HTERT RPE-1 (cell line): ENCODE data around the gene GJA3.
"Not testable (repeated sequence)": the region's sequence is repeated elsewhere in the genome, so short reads cannot be mapped to it uniquely, and the experiment has no call there.

Experiments
- in situ Hi-C: fragments of 300-500 bp; cut with MboI; formaldehyde crosslinking; loops from 4 replicates; pipeline ENCODE4 v1.14.3; 2020; ENCODE audit warnings: low sequenced_read_pairs

GJA3 gene

GRCh38 chr13:20182231-20182846 lies 21.5 kb upstream of the GJA3 start:
- in situ Hi-C loops: no loop called here

DNA sequence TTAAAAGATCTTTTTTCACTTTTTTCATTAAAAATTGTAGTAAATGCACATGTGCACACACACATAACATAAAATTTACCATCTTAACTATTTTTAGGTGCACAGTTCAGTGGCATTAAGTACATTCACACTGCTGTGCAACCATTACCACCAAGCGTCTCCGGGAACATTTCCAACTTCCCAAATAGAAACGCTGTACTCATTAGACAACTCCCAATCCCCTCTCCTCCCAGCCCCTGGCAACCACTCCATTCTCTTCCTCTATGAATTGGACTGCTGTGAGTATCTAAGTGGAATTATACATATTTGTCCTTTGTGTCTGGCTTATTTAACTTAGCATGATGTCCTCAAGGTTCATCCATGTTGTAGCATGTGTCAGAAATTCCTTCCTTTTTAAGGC lies 20.3 kb upstream of the GJA3 start:
- in situ Hi-C loops: no loop called here

DNA sequence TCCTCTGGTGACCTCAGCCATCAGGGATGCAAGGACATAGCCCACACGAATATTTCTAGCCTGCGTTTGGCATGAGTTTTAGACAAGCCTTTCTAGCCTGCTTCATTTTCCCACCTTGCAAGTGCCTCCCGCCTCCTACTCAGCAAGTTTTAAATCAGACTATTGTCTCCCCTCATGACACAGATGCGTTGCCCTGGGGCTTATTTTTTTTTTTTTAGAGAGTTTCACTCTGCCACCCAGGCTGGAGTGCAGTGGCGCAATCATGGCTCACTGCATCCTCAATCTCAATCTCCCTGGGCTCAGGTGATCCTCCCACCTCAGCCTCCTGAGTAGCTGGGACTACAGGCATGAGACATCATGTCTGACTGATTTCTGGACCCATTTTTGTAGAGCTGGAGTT lies 17.3 kb upstream of the GJA3 start:
- in situ Hi-C loops: no loop called here

- in situ Hi-C loops: no loop called here
Measured at GRCh38 chr13:20177049-20177831, 16.4 kb upstream of the GJA3 start.

DNA sequence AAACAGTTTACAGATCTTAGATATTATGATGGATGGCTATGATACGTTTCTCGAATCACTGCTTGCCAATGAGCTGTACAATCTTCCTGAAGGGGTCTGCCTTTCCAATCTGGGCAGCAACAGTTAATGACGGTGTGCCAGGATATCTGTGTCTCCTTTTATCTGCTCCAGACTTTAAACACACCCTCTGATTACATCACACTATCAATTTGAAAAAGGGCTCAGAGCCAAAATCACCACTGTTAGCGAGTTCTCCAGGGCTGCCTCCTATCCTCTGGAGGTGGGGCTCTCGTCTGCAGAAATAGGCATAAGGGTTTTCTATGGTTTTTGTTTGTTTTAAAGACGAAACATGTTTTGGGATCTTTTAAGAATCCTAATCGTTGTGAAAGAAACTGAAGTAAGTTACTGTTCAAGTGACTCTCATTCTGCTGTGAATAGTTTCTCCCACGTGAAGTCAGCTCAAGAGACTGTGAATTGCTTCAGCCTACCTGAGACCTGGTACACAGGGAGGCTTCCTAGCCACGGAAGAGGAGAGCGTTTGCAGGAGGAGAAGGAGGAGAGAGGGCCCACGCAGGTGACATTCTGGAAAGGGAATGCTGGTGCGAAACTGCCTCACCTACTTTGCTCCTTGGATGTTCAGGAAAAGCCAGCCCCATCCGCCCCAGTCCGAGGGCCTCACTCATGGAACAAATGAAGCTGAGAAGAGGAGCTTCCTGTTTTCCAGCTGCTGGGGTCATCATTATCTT lies 15.2 kb upstream of the GJA3 start:
- in situ Hi-C loops: no loop called here

DNA sequence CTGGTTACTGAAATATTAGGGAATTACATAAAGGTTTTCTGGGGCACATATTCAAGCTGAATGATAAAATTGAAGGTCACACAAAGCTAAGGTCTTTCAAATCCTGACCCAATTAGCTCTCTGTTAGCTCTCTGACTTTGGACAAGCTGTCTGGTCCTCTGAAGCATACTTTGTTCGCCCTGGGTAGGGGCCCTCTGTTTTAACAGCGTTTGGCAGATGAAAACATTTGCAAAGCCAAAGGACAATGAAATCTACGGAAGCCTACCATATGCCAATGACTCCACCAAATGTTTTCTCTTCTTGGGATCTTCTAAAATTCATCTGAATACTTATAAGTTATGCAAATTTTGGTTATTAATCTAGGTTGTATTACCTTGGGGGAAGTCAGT lies 14.5 kb upstream of the GJA3 start:
- in situ Hi-C loops: no loop called here

- in situ Hi-C loops: no loop called here
Measured at GRCh38 chr13:20174656-20175405, 14.0 kb upstream of the GJA3 start.

GRCh38 chr13:20173116-20173746 lies 12.4 kb upstream of the GJA3 start:
- in situ Hi-C loops: no loop called here

DNA sequence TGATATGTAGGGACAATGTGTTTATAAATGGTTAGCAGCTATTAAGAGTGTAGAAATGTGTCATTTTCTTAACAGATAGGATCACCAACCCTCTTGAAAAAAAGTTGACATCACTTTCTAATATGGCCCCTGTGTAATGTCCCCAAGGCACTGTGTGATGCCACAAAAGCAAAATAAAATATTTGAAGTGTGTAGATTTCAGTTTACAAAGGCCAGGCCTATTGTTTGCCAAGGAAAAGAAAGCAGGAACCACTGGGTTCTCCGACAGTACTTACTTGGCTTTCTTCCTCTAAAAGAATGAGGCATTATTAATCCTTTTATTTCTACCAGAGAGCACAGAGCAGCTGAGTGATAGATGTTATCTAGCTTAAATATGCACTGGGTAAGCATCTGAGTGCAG lies 10.5 kb upstream of the GJA3 start:
- in situ Hi-C loops: no loop called here

DNA sequence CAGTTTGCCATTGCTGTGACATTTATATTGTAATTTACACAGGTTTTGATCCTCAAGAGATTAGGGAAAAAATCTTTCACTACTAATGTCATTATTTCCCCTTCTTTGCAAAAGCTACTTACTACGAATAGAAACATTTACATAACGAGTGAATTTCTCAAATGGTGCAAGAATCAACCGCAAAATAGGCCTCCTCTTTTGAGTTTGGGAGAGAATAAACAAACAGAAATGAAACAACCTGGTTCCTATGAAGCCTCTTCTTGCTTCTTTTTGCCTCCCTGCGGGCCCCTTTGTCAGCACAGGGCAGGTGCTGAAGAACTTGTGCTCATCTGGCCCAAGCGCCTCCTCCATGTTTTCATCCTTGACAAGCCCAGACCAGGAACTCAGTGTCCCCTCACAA lies 10.1 kb upstream of the GJA3 start:
- in situ Hi-C loops: no loop called here

- in situ Hi-C loops: no loop called here
Measured at GRCh38 chr13:20168396-20168795, 7.5 kb upstream of the GJA3 start.

DNA sequence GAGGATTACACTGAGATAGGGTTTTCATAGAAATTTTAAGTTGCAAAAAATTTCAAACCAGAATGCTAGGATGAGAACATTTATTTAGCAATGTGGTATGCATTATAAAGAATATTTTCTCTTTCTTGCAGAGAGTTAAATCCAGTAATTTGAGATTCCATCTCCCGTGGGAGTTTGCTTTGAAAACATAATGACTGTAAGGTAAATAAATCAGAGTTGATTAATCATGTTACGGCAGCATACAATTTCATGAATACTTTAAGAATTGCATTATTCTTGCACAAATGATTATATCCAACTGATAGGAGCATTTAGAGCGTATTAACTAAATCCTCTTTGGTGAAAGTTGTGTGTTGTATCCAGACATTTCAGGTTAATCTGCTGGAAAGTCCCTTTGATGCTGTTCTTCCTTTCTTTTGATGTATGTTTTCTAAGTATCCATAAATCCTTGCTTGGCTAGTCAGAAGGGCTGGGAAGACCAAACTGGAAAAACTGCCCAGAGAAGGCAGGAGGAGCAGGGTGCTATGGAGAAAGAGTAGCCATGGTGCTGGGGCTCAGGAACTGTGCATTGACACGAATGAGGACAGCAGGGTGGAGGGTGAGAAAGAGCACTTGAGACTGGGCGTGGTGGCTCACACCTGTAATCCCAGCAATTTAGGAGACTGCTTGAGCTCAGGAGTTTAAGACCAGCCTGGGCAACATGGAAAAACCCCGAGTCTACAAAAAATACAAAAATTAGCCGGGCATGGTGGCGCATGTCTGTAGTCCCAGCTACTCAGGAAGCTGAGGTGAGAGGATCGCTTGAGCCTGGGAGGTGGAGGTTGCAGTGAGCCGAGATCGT lies 4.8 kb upstream of the GJA3 start:
- in situ Hi-C loops: no loop called here

GRCh38 chr13:20161951-20162300 lies 1.1 kb upstream of the GJA3 start:
- in situ Hi-C loops: no loop called here

- in situ Hi-C loops: no loop called here
Measured at GRCh38 chr13:20161275-20161950, 561 bp upstream of the GJA3 start.

- in situ Hi-C loops: no loop called here
Measured at GRCh38 chr13:20159646-20160305, 1.1 kb downstream of the GJA3 start.

GRCh38 chr13:20157151-20157796 lies 3.6 kb downstream of the GJA3 start:
- in situ Hi-C loops: no loop called here

DNA sequence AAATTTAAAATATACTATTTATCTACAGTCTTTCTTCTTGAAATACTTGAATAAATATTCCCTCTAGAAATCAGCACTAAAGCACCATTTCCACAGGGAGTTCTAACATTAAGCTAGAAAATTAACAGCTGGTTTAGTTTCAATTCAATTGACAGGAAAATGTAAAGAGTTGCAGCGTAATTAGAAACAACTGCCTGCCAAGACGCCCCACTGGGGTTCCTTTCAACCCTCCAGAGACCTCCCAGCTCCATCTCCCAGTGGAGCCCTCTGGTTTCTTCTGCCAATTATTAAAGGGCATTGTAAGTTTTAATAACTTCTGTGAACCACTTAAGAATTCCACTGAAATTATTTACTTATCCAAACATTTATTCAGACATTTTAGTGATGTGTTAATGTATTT lies 4.2 kb downstream of the GJA3 start:
- in situ Hi-C loops: no loop called here

GRCh38 chr13:20153290-20153689 lies 7.6 kb downstream of the GJA3 start:
- in situ Hi-C loops: not testable (repeated sequence)
